Peyer's patch (tissue), 4 donors: ENCODE results near the gene CPS1. TPM values are rescaled to one million over a fixed set of nuclear protein-coding genes. Genes with fewer than 3 reads are reported as not detected.

Source experiments
- DNase-seq, 3 donors: peaks; one replicate each; pipeline ENCODE4 v3.0.0-alpha.2; 2017 to 2019
- H3K27ac ChIP-seq, 4 donors: fragments of 200-600 bp; sonication (generic); one replicate each; pipeline ENCODE4 v1.5.1; 2016 to 2019
- H3K27me3 ChIP-seq, 2 donors: fragments of 200-600 bp; sonication (generic); one replicate each; pipeline ENCODE4 v1.5.1; 2019
- H3K36me3 ChIP-seq, 3 donors: fragments of 200-600 bp; sonication (generic); one replicate each; pipeline ENCODE4 v1.5.1; 2016 to 2019
- H3K4me1 ChIP-seq, 4 donors: fragments of 200-600 bp; sonication (generic); one replicate each; pipeline ENCODE4 v1.5.1; 2016 to 2019
- H3K4me3 ChIP-seq, 4 donors: fragments of 200-600 bp; sonication (generic); 1 replicate in 3 of 4; 2 replicates in 1 of 4; pipeline ENCODE4 v1.5.1; 2016 to 2019; ENCODE audit warnings: mild to moderate bottlenecking in 1 of 4
- H3K9me3 ChIP-seq, 4 donors: fragments of 200-600 bp; sonication (generic); one replicate each; pipeline ENCODE4 v1.5.1; 2016 to 2019; ENCODE audit warnings: mild to moderate bottlenecking in 1 of 4
- CTCF ChIP-seq, 6 experiments: fragments of 450-650 bp in 4 of 6; fragments of 200-600 bp in 2 of 6; sonication (generic) in 1 of 6; IDR thresholded peaks; one replicate each; pipeline ENCODE4 v1.5.1; 2017 to 2019; ENCODE audit warnings: antibody characterized with exemption in 6 of 6, mild to moderate bottlenecking in 3 of 6, moderate library complexity in 1 of 6
- POLR2A ChIP-seq, 2 donors: fragments of 450-650 bp; IDR thresholded peaks; one replicate each; pipeline ENCODE4 v1.5.1; 2017; ENCODE audit warnings: antibody characterized with exemption in 2 of 2, mild to moderate bottlenecking in 2 of 2, moderate library complexity in 2 of 2
- total RNA-seq, 4 donors: library from RNA; depleted of rRNA; stranded (reverse); fragments of >200 nt; gene quantifications; one replicate each; pipeline ENCODE4 v1.1.0, GENCODE V29; 2016

CPS1 gene
- total RNA-seq, 4 donors from 2014 or later = 68.5 to 330 (median 222) TPM

DNA sequence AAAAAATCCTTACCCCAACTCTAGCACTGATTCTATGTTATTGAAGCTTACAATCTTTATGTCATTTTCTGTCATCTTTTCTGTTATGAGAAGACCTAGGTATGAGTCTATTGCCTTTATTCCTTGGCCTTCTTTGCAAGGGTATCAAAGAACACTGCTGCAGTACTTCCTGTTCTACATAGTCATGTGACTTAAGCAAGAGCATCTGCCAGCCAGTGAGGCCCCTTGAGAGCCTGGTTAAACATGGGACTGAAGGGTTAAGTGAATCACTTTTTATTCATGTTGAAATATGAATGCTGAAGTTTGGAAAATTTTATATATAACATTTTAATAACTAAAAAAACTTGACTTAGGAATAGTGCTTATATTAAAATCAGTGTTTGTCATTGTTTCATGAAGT lies 844 bp upstream of the CPS1 start:
- no peaks in the 10 kb centered on the region for H3K9me3 ChIP-seq
- TF ChIP-seq CTCF (IDR thresholded peaks at IDR 0.05) (no peak), POLR2A (IDR thresholded peaks at IDR 0.05) (no peak)
- H3K36me3 ChIP-seq = peaks cover 0 to 5% (median 0%) of the 10 kb centered on the region in 3 donors
- H3K27ac ChIP-seq = no peak overlapping the region
- DNase-seq = no peak
- no peaks in the 10 kb centered on the region for H3K4me1 ChIP-seq
- H3K27me3 ChIP-seq = no peaks in the 10 kb centered on the region
- no peak overlapping the region for H3K4me3 ChIP-seq

DNA sequence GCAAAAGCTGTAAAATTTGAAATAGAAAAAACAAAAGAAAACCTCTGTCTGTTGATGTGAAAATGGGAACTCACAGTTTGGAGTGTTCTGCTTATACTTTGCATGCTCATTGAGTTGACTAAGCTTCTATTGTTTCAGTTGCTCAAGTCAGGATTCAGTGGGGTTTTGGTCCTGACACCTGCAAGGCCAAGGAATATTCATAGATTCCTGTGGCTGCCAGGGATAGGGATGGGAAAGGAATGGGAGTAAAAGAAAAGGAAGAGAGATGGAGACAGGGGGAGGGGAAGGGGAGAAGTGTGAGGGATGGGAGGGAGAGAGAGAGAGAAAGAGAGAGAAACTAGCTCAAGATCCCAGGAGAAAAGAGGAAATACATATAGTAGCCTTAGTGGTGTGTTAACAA lies 1.3 kb downstream of the CPS1 start:
- DNase-seq = no peak
- H3K27me3 ChIP-seq = no peaks in the 10 kb centered on the region
- H3K4me3 ChIP-seq = peak overlapping the region in 1 of 4 donors; percentile 8
- H3K27ac ChIP-seq = no peak overlapping the region
- no peaks in the 10 kb centered on the region for H3K9me3 ChIP-seq
- H3K4me1 ChIP-seq = no peaks in the 10 kb centered on the region
- no peak for TF ChIP-seq POLR2A (IDR thresholded peaks at IDR 0.05)
- peaks cover 0 to 5% (median 0%) of the 10 kb centered on the region in 3 donors for H3K36me3 ChIP-seq

- H3K4me3 ChIP-seq = peak overlapping the region in 1 of 4 donors; percentile 20
- TF ChIP-seq POLR2A (IDR thresholded peaks at IDR 0.05) (no peak), CTCF (IDR thresholded peaks at IDR 0.05) (no peak)
- no peaks in the 10 kb centered on the region for H3K9me3 ChIP-seq
- H3K36me3 ChIP-seq = peaks cover 0 to 5% (median 0%) of the 10 kb centered on the region in 3 donors
- no peak overlapping the region for H3K27ac ChIP-seq
- DNase-seq = no peak
- H3K4me1 ChIP-seq = no peaks in the 10 kb centered on the region
- no peaks in the 10 kb centered on the region for H3K27me3 ChIP-seq
Observed at GRCh38 chr2:210558708-210559107, 2.3 kb downstream of the CPS1 start.

DNA sequence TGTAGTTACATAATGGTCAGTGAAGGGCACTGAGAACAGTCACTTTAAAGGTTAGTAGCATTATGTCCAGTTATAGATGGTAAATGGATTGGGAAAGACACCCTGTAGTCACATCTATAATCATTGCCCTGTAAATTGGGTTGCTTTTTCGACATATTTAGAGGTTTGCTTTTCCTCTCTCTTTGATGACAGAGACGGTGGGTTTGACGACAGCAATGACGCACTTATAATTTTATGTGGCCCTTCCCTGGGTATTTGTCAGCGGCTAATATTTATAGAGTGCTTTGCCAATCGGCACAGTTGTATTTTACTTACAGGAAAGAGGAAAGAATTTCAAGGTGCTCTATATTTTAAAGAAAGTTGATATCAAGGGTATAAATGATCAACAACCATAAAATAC lies 2.8 kb downstream of the CPS1 start:
- no peak for DNase-seq
- TF ChIP-seq POLR2A (IDR thresholded peaks at IDR 0.05) (no peak), CTCF (IDR thresholded peaks at IDR 0.05) (no peak)
- no peaks in the 10 kb centered on the region for H3K4me1 ChIP-seq
- no peaks in the 10 kb centered on the region for H3K27me3 ChIP-seq
- H3K9me3 ChIP-seq = no peaks in the 10 kb centered on the region
- H3K4me3 ChIP-seq = no peak overlapping the region
- H3K27ac ChIP-seq = no peak overlapping the region
- peaks cover 0 to 5% (median 0%) of the 10 kb centered on the region in 3 donors for H3K36me3 ChIP-seq

DNA sequence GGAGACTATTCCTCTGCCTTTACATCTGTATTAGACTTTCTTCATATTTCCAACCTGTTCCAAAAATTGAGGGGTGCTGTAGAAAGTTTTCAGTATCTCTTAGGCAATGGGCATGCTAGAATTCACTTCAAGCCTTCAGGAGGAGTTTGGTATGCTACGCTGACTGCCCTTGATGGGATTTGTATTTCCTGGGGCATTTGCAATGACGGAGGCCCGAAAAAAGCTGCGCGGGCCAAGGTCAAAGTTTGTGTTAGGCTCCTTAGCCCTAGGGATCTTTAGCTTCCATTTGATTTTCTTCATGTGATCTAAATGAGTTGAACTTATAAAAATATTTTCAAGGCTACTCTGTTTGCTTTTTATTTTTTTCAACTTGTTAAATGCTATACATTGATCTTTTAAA lies 5.1 kb downstream of the CPS1 start:
- no peak for DNase-seq
- Histone ChIP-seq H3K4me3 (no peak overlapping the region), H3K27ac (no peak overlapping the region), H3K36me3 (peaks cover 0 to 5% (median 0%) of the 10 kb centered on the region in 3 donors), H3K27me3 (no peaks in the 10 kb centered on the region), H3K9me3 (no peaks in the 10 kb centered on the region), H3K4me1 (no peaks in the 10 kb centered on the region)
- no peak for TF ChIP-seq POLR2A (IDR thresholded peaks at IDR 0.05)
- TF ChIP-seq CTCF (IDR thresholded peaks at IDR 0.05) = no peak

- Histone ChIP-seq H3K27me3 (no peaks in the 10 kb centered on the region), H3K4me3 (no peak overlapping the region), H3K9me3 (no peaks in the 10 kb centered on the region), H3K4me1 (no peaks in the 10 kb centered on the region), H3K27ac (no peak overlapping the region), H3K36me3 (peaks cover 0 to 5% (median 0%) of the 10 kb centered on the region in 3 donors)
- DNase-seq = no peak
- TF ChIP-seq CTCF (IDR thresholded peaks at IDR 0.05) (no peak), POLR2A (IDR thresholded peaks at IDR 0.05) (no peak)
Observed at GRCh38 chr2:210562091-210562490, 5.7 kb downstream of the CPS1 start.
